BLaER1 (cell line): ENCODE data around the gene DMWD.

Experiments used
- H3K27ac ChIP-seq: shearing (Covaris generic); formaldehyde crosslinking; 2 replicates; pipeline ENCODE4 v1.8.1; 2022
- H3K27me3 ChIP-seq: shearing (Covaris generic); formaldehyde crosslinking; 2 replicates; pipeline ENCODE4 v1.8.1; 2022
- H3K36me3 ChIP-seq: shearing (Covaris generic); formaldehyde crosslinking; 2 replicates; pipeline ENCODE4 v1.8.1; 2022
- H3K4me1 ChIP-seq: shearing (Covaris generic); formaldehyde crosslinking; 2 replicates; pipeline ENCODE4 v1.8.1; 2022
- H3K4me2 ChIP-seq: shearing (Covaris generic); formaldehyde crosslinking; 2 replicates; pipeline ENCODE4 v1.8.1; 2022
- H3K4me3 ChIP-seq: shearing (Covaris generic); formaldehyde crosslinking; 2 replicates; pipeline ENCODE4 v1.8.1; 2022
- H3K9ac ChIP-seq: shearing (Covaris generic); formaldehyde crosslinking; 2 replicates; pipeline ENCODE4 v1.8.1; 2022
- H3K9me3 ChIP-seq: shearing (Covaris generic); formaldehyde crosslinking; 2 replicates; pipeline ENCODE4 v1.8.1; 2022
- H4K20me1 ChIP-seq: shearing (Covaris generic); formaldehyde crosslinking; 2 replicates; pipeline ENCODE4 v1.8.1; 2022
- Cebpa-rat ChIP-seq: shearing (Covaris generic); IDR thresholded peaks from 2 replicates; pipeline ENCODE4 v1.8.1; 2022

The DMWD gene

DNA sequence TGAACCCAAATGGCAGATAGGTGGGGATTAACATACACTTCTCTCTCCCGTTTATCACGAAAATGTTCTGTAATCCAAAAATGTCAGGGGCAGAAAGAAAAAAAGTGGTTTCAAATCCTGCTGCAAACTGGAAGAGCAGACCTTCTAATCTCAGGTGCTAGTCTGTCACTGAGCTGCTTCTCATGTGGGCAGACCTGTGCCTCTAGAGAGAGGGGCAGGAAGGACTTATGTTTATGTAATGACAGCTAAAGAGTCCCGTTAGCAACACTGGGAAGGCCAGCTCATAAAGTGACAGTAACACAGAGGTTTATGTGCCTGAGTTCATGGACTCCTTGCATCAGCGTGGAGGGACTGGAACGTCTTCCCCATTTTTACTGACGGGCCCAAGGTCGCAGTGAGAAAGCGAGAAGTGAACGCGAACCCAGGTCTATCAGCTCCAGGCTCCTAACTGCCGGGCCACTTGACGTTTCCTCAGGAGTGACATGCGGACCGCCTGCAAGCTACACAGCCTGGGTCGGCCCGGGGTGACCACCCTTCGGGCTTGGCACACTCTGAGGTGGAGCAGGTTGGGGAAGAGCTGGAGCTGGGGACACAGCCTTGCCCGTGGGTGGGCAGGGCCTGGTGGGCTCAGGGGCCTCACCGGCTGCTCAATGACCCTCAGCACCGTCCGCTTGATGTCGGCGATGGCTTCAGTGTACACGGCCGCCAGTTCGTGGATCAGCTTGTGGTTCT lies 32.1 kb upstream of the DMWD start:
- Histone ChIP-seq H3K9ac (no peak overlapping the region), H3K27me3 (no peaks in the 10 kb centered on the region), H3K4me1 (peaks cover 16% of the 10 kb centered on the region; the same call in 1 of the 2 replicates), H3K27ac (no peak overlapping the region), H3K4me2 (no peak overlapping the region), H3K9me3 (no peaks in the 10 kb centered on the region), H4K20me1 (peaks cover 8% of the 10 kb centered on the region; the same call in 1 of the 2 replicates), H3K4me3 (no peak overlapping the region), H3K36me3 (peaks cover 96% of the 10 kb centered on the region)
- no peak for TF ChIP-seq Cebpa-rat

DNA sequence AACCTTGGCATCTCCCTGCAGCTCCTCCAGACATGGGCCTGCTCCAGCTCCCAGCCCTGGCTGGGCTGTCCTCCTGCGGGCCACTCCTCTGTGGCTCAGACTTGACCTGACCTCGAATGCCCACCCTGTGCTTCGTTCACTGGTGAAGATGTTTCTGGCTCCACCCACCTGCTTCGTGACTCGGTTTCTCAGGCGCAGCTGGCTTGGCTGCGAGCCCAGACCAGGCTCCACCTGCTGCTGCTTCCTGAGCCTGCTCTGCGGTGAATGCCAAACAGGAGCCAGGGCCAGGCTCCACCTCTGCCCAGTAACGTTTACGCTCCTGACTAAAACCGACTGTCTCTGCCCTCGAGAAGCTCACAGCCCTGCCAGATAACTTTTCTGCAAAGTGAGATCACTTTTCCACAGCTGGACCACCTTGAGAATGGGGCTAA lies 31.4 kb upstream of the DMWD start:
- no peak for TF ChIP-seq Cebpa-rat
- Histone ChIP-seq H3K4me2 (no peak overlapping the region), H3K36me3 (peaks cover 96% of the 10 kb centered on the region), H3K9me3 (no peaks in the 10 kb centered on the region), H3K4me3 (no peak overlapping the region), H3K4me1 (peaks cover 17% of the 10 kb centered on the region; the same call in 1 of the 2 replicates), H3K9ac (no peak overlapping the region), H3K27ac (no peak overlapping the region), H4K20me1 (peaks cover 8% of the 10 kb centered on the region; the same call in 1 of the 2 replicates), H3K27me3 (no peaks in the 10 kb centered on the region)

DNA sequence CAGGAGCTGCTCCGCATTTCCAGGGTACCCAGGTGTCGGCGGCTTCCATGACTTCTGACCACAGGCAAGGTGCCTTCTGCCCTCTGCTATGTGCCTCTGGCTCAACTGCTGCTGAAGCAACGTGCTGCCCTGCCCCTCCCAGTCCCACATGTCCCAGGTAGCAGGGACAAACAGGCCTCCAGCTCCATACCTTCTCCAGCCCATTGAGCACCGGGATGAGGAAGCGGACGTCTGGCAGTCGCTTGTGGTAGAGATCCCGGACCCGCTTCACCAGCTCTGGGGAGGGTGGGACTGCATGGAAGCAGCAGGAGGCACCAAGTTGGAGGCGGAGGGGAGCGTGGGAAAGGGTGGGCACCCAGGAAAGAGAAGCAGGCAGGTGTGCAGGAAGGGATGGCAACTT lies 30.5 kb upstream of the DMWD start:
- Histone ChIP-seq H4K20me1 (peaks cover 14% of the 10 kb centered on the region; the same call in 1 of the 2 replicates), H3K4me2 (no peak overlapping the region), H3K4me1 (peaks cover 18% of the 10 kb centered on the region), H3K27me3 (no peaks in the 10 kb centered on the region), H3K9me3 (no peaks in the 10 kb centered on the region), H3K27ac (no peak overlapping the region), H3K9ac (no peak overlapping the region), H3K4me3 (no peak overlapping the region), H3K36me3 (peaks cover 93% of the 10 kb centered on the region)
- TF ChIP-seq Cebpa-rat, result no peak

DNA sequence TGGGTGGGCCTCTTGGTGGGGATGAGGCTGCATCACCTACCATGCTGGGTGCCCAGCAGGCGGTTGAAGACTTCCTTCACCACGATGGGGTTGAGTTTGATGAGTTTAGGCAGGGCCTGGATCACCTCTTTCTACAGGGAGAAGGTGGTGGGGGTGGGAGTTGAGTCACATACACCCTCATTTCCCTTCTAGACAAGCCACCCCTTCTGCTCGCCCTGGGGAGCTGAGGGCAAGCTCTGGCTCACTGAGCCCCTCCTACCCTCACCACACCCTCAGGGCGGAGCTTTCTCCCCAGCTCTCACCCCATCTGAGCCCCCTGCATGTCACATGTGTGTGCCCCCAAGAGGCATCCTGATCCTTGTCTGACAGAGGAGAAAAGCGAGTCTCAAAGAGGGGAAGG lies 30.1 kb upstream of the DMWD start:
- H3K36me3 ChIP-seq, result peaks cover 93% of the 10 kb centered on the region
- TF ChIP-seq Cebpa-rat, result no peak
- no peak overlapping the region for H3K4me3 ChIP-seq

DNA sequence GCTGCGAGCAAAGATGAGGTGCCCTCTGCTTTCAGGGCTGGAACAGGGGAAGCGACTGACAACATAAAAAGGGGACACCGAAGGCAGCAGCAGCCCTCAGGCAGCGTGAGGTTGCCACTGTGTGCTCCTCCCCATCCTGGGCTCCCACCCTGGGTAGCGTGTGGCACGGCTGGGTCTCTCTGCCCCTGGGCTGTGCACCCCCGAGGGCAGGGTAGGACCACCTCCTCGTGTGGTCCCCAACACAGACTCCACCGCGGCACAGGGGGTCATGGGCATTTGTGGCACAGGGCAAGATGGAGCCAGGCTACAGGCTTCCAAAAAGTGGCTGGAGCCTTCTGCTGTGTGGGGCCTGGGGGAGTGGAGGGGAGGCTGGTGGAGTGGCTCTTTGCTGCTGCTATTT lies 28.9 kb upstream of the DMWD start:
- Histone ChIP-seq H3K4me1 (peaks cover 33% of the 10 kb centered on the region), H3K27me3 (no peaks in the 10 kb centered on the region), H3K27ac (no peak overlapping the region), H3K4me3 (no peak overlapping the region), H3K36me3 (peaks cover 83% of the 10 kb centered on the region), H3K9ac (no peak overlapping the region), H3K4me2 (no peak overlapping the region), H4K20me1 (peaks cover 13% of the 10 kb centered on the region), H3K9me3 (no peaks in the 10 kb centered on the region)
- no peak for TF ChIP-seq Cebpa-rat

More for the DNA sequence above, 30.1 kb upstream of the DMWD start:
- no peak overlapping the region for H3K4me2 ChIP-seq
- H3K9me3 ChIP-seq, result no peaks in the 10 kb centered on the region
- H4K20me1 ChIP-seq, result peaks cover 15% of the 10 kb centered on the region
- no peaks in the 10 kb centered on the region for H3K27me3 ChIP-seq
- peaks cover 22% of the 10 kb centered on the region for H3K4me1 ChIP-seq
- no peak overlapping the region for H3K9ac ChIP-seq
- no peak overlapping the region for H3K27ac ChIP-seq

DNA sequence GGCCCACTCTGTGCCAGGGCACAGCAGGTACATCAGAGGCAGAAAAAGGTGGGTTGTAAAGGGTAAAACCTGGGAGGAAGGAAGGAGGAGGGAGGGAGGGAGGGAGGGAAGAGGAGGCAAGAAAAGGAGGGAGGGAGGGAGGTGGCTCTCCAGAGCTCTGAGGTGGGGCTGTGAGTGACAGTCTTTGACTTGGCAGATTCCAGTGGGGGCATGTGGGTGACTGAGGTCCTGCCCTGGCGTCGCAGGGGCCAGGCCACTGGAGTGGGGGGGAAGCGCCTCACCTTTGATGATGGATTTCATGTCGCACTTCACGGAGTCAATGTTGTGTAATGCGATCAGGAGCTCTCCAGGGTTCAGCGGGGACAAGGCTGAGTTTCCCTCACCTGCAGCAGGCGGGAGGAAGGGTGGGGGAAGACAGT lies 28.5 kb upstream of the DMWD start:
- Histone ChIP-seq H3K27me3 (no peaks in the 10 kb centered on the region), H3K27ac (no peak overlapping the region), H3K4me1 (peaks cover 37% of the 10 kb centered on the region), H3K4me3 (no peak overlapping the region), H4K20me1 (peaks cover 13% of the 10 kb centered on the region), H3K9me3 (no peaks in the 10 kb centered on the region), H3K36me3 (peaks cover 79% of the 10 kb centered on the region), H3K4me2 (no peak overlapping the region), H3K9ac (no peak overlapping the region)
- no peak for TF ChIP-seq Cebpa-rat

DNA sequence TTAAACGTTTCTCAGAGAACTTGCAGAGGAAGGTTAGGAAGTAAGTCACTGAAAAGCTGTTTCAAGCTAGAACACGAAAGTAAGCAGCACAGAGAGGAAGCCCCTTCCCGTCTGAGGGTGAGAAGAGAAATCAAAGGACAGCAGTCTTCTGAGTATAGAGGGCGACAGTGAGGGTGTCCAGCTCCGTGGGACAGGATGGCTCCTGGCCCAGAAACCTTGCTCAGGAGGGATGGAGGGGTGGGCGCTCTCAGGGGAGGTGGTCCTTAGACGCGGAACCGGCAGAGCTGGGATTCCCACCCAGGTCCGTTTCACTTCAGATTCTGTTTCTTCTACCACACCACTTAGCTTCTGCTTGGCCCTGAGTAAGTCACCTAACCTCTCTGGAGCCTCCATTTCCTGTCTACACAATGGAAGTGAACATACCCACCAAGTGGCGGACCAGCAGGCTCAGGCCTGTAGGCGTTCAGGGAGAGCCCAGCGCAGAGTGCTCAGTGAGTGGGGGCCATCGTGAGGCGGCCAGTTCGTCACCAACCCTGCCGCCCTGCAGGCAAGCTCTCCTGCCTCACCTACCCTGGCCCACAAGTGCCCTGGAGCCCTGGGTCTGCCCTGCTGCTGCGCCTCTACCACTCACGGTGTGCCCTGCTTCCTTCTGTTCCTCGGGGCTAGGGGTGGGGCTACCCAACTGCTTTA lies 27.9 kb upstream of the DMWD start:
- H3K4me2 ChIP-seq, result no peak overlapping the region
- H3K27me3 ChIP-seq, result no peaks in the 10 kb centered on the region
- peaks cover 73% of the 10 kb centered on the region for H3K36me3 ChIP-seq
- H3K4me1 ChIP-seq, result peaks cover 42% of the 10 kb centered on the region
- TF ChIP-seq Cebpa-rat, result no peak
- peaks cover 13% of the 10 kb centered on the region for H4K20me1 ChIP-seq
- H3K9ac ChIP-seq, result 0 out of 2 replicates have a peak overlapping the region, but pooled peaks have one; percentile 15
- H3K27ac ChIP-seq, result no peak overlapping the region
- H3K4me3 ChIP-seq, result no peak overlapping the region
- no peaks in the 10 kb centered on the region for H3K9me3 ChIP-seq

DNA sequence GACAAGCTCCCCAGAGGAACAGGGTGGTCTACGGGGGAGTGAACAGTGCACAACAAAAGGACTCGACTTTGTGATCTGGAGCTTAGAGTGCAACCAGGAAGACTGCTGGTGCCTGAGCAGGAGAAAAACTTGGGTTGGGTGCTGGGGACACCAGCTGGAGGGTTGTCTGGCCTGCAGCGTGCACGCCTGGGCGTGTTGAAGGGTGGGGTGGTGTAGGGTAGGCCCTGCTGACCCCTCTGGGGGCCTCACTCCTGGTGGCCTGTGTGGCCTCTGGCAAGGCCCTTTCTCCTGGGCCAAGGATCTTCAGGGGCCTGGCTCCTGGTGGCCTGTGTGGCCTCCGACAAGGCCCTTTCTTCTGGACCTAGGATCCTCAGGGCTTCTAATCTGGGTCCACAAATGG lies 27.1 kb upstream of the DMWD start:
- Histone ChIP-seq H4K20me1 (peaks cover 13% of the 10 kb centered on the region), H3K9me3 (no peaks in the 10 kb centered on the region), H3K27me3 (no peaks in the 10 kb centered on the region), H3K4me3 (no peak overlapping the region), H3K36me3 (peaks cover 65% of the 10 kb centered on the region), H3K4me1 (peaks cover 46% of the 10 kb centered on the region), H3K4me2 (no peak overlapping the region), H3K9ac (0 out of 2 replicates have a peak overlapping the region, but pooled peaks have one; percentile 15), H3K27ac (0 out of 2 replicates have a peak overlapping the region, but pooled peaks have one; percentile 35)
- TF ChIP-seq Cebpa-rat, result no peak

DNA sequence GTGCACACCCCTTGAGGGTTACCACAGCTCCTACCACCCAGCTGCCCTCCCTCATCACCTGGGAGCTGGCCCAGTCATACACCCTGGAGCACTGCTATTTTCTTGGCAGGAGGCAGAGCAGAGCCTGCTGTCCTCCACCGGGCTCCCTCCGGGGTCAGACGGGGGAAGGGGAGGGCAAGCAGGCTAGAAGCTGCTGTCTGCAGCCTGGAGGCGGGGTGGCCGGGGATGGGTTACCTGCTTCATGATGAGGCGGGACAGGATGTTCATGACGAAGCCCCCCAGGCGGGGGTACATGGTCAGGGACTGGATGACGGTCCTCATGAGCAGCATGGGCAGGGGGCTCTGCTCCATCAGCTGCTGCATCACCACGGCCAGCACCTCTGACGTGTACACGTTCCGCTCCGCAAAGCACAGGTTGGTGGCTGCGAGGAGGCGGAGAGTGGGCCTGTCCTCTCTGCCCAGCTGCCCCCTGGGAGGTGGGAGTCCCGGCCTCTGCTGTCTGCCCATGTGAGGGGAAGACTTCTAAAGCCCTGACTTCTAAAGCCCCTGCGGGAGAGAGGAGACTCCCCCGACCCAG lies 25.2 kb upstream of the DMWD start:
- Histone ChIP-seq H3K4me2 (peak overlapping the region; percentile 61), H3K4me1 (peaks cover 46% of the 10 kb centered on the region), H3K9ac (no peak overlapping the region)

More for the DNA sequence above, 25.2 kb upstream of the DMWD start:
- peaks cover 13% of the 10 kb centered on the region for H4K20me1 ChIP-seq
- no peaks in the 10 kb centered on the region for H3K27me3 ChIP-seq
- H3K36me3 ChIP-seq, result peaks cover 46% of the 10 kb centered on the region
- H3K9me3 ChIP-seq, result no peaks in the 10 kb centered on the region
- peak overlapping the region; percentile 44; the same call in 1 of the 2 replicates for H3K27ac ChIP-seq
- TF ChIP-seq Cebpa-rat, result no peak
- no peak overlapping the region for H3K4me3 ChIP-seq
